SK-N-SH (cell line): ENCODE data around the gene WWOX. TPM values are rescaled to one million over a fixed set of nuclear protein-coding genes. Genes with fewer than 3 reads are reported as not detected.

Experiments used
- CTCF ChIA-PET: fragments of 300-600, 350-600 bp; formaldehyde crosslinking; extraction: SDS; loops from one replicate; lab custom pipeline; 2021; lab: Yijun Ruan, JAX
- POLR2A ChIA-PET: fragments of 350-600 bp; sonication (Branson Sonifier 250); formaldehyde crosslinking; extraction: SDS; loops from one replicate; lab custom pipeline; 2020; ENCODE audit warnings: antibody characterized with exemption, inconsistent platforms; lab: Yijun Ruan, JAX
- DNase-seq: peaks from one replicate; pipeline ENCODE4 v3.0.0; 2012
- H2AFZ ChIP-seq: fragments of 200-600 bp; sonication (generic); 2 replicates; pipeline ENCODE4 v1.8.1; 2016; ENCODE audit warnings: antibody characterized with exemption, mild to moderate bottlenecking, low read depth
- H3F3A ChIP-seq: fragments of 200-600 bp; sonication (generic); replicated peaks from 2 replicates; pipeline ENCODE3; 2016; ENCODE audit warnings: antibody characterized with exemption, mild to moderate bottlenecking; ENCODE audit not compliant: insufficient read depth
- H3K27ac ChIP-seq, 2 experiments: fragments of 200-500 bp in 1 of 2; fragments of 200-600 bp in 1 of 2; sonication (Bioruptor generic) in 1 of 2; sonication (generic), shearing (Covaris generic) in 1 of 2; 2 replicates each; pipeline versions ENCODE4 v1.5.1 to v1.6.1; 2014 to 2016; ENCODE audit warnings: low read depth in 2 of 2, inconsistent platforms in 1 of 2, low read length in 1 of 2, mild to moderate bottlenecking in 1 of 2, mixed read lengths in 1 of 2
- H3K27me3 ChIP-seq: fragments of 200-600 bp; sonication (generic), shearing (Covaris generic); 2 replicates; pipeline ENCODE4 v1.6.1; 2016; ENCODE audit warnings: mixed run types; ENCODE audit not compliant: insufficient read depth
- H3K36me3 ChIP-seq, 2 experiments: fragments of 200-500 bp in 1 of 2; fragments of 200-600 bp in 1 of 2; sonication (Bioruptor generic) in 1 of 2; sonication (generic) in 1 of 2; replicated peaks in 1 of 2; 2 replicates each; pipeline versions ENCODE3 to v1.5.1; 2014 to 2016; ENCODE audit warnings: low read length in 1 of 2, mild to moderate bottlenecking in 1 of 2; ENCODE audit not compliant: insufficient read depth in 2 of 2, control insufficient read depth in 1 of 2
- H3K4me1 ChIP-seq, 2 experiments: fragments of 200-500 bp in 1 of 2; fragments of 200-600 bp in 1 of 2; sonication (Bioruptor generic) in 1 of 2; sonication (generic), shearing (Covaris generic) in 1 of 2; 2 replicates each; pipeline versions ENCODE4 v1.5.1 to v1.6.1; 2014 to 2016; ENCODE audit warnings: low read depth in 1 of 2, low read length in 1 of 2, mixed run types in 1 of 2; ENCODE audit not compliant: insufficient read depth in 2 of 2, control insufficient read depth in 1 of 2
- H3K4me2 ChIP-seq: fragments of 200-600 bp; sonication (generic), shearing (Covaris generic); 2 replicates; pipeline ENCODE4 v1.6.1; 2017; ENCODE audit warnings: mixed run types
- H3K4me3 ChIP-seq, 2 experiments: fragments of 200-500 bp in 1 of 2; fragments of 200-600 bp in 1 of 2; sonication (Bioruptor generic) in 1 of 2; sonication (generic), shearing (Covaris generic) in 1 of 2; 2 replicates each; pipeline versions ENCODE4 v1.5.1 to v1.8.1; 2014 to 2016; ENCODE audit warnings: low read depth in 2 of 2, inconsistent platforms in 1 of 2, low read length in 1 of 2, mild to moderate bottlenecking in 1 of 2, mixed read lengths in 1 of 2, moderate library complexity in 1 of 2
- H3K79me2 ChIP-seq: fragments of 200-600 bp; sonication (generic); 2 replicates; pipeline ENCODE4 v1.8.1; 2017; ENCODE audit warnings: mild to moderate bottlenecking; ENCODE audit not compliant: insufficient read depth
- H3K9ac ChIP-seq: fragments of 200-600 bp; sonication (generic); 2 replicates; pipeline ENCODE4 v1.6.1; 2017; ENCODE audit warnings: mixed run types
- H3K9me2 ChIP-seq: fragments of 200-600 bp; sonication (generic); 2 replicates; pipeline ENCODE4 v1.6.1; 2017; ENCODE audit warnings: mixed run types
- H3K9me3 ChIP-seq: fragments of 200-600 bp; sonication (generic); 2 replicates; pipeline ENCODE4 v1.6.1; 2017; ENCODE audit warnings: mixed run types, mild to moderate bottlenecking, moderate library complexity
- H4K20me1 ChIP-seq: fragments of 200-600 bp; sonication (generic); 2 replicates; pipeline ENCODE4 v1.6.1; 2017; ENCODE audit warnings: mild to moderate bottlenecking, mixed run types; ENCODE audit not compliant: insufficient read depth
- CTCF ChIP-seq: fragments of 200-600 bp; sonication (generic); IDR thresholded peaks from 2 replicates; pipeline ENCODE4 v1.6.1; 2017; ENCODE audit warnings: antibody characterized with exemption, mild to moderate bottlenecking, moderate library complexity
- ELF1 ChIP-seq: IDR thresholded peaks from 2 replicates; pipeline ENCODE4 v1.4.0; 2012
- EP300 ChIP-seq, 2 experiments: IDR thresholded peaks; 2 replicates each; pipeline versions ENCODE4 v1.4.0 to v1.6.1; 2012; ENCODE audit warnings: borderline replicate concordance in 1 of 2, low read depth in 1 of 2, low read length in 1 of 2
- FOSL2 ChIP-seq: IDR thresholded peaks from 2 replicates; pipeline ENCODE4 v1.4.0; 2012; ENCODE audit warnings: low read depth, mild to moderate bottlenecking, moderate library complexity, borderline replicate concordance
- FOXM1 ChIP-seq: IDR thresholded peaks from 2 replicates; pipeline ENCODE4 v1.4.0; 2012; ENCODE audit warnings: low read depth, mild to moderate bottlenecking
- GABPA ChIP-seq: IDR thresholded peaks from 2 replicates; pipeline ENCODE4 v1.4.0; 2012; ENCODE audit warnings: low read depth, mild to moderate bottlenecking
- GATA2 ChIP-seq: sonication (generic); formaldehyde crosslinking; IDR thresholded peaks from 2 replicates; pipeline ENCODE4 v1.5.0; 2020; ENCODE audit warnings: mild to moderate bottlenecking, missing genetic modification reagents
- JUND ChIP-seq: IDR thresholded peaks from 2 replicates; pipeline ENCODE4 v1.4.0; 2012
- MAX ChIP-seq: IDR thresholded peaks from 2 replicates; pipeline ENCODE4 v1.4.0; 2012; ENCODE audit warnings: low read depth
- MEF2A ChIP-seq: IDR thresholded peaks from 2 replicates; pipeline ENCODE4 v1.4.0; 2012; ENCODE audit warnings: low read depth, borderline replicate concordance
- MXI1 ChIP-seq: IDR thresholded peaks from 2 replicates; pipeline ENCODE4 v1.6.1; 2012; ENCODE audit warnings: mild to moderate bottlenecking, low read depth, low read length, improper control_type of control experiment
- NFIC ChIP-seq: IDR thresholded peaks from 2 replicates; pipeline ENCODE4 v1.4.0; 2012; ENCODE audit warnings: borderline replicate concordance
- NRF1 ChIP-seq: IDR thresholded peaks from 2 replicates; pipeline ENCODE4 v1.6.1; 2012; ENCODE audit warnings: low read depth, mild to moderate bottlenecking, low read length
- PBX3 ChIP-seq: IDR thresholded peaks from 2 replicates; pipeline ENCODE4; 2012
- POLR2AphosphoS5 ChIP-seq: IDR thresholded peaks from 2 replicates; pipeline ENCODE4 v1.6.1; 2012; ENCODE audit warnings: low read depth, low read length
- RAD21 ChIP-seq: IDR thresholded peaks from 2 replicates; pipeline ENCODE4 v1.6.1; 2012; ENCODE audit warnings: mild to moderate bottlenecking, low read length
- RCOR1 ChIP-seq: fragments of 150-350 bp; IDR thresholded peaks from 2 replicates; pipeline ENCODE4 v1.6.1; 2017; ENCODE audit warnings: antibody characterized with exemption, low read length
- REST ChIP-seq: IDR thresholded peaks from 2 replicates; pipeline ENCODE4 v1.6.1; 2012; ENCODE audit warnings: mild to moderate bottlenecking, low read depth, low read length, moderate library complexity
- RXRA ChIP-seq: IDR thresholded peaks from 2 replicates; pipeline ENCODE4 v1.4.0; 2012; ENCODE audit warnings: low read depth, mild to moderate bottlenecking, borderline replicate concordance
- SIN3A ChIP-seq: IDR thresholded peaks from 2 replicates; pipeline ENCODE4 v1.6.1; 2012; ENCODE audit warnings: low read depth, mild to moderate bottlenecking, low read length, moderate library complexity, borderline replicate concordance
- SMC3 ChIP-seq: IDR thresholded peaks from 2 replicates; pipeline ENCODE4 v1.6.1; 2012; ENCODE audit warnings: low read depth, low read length, improper control_type of control experiment
- TAF1 ChIP-seq: IDR thresholded peaks from 2 replicates; pipeline ENCODE4 v1.6.1; 2012; ENCODE audit warnings: low read depth, mild to moderate bottlenecking, low read length, moderate library complexity, borderline replicate concordance
- TCF12 ChIP-seq: IDR thresholded peaks from 2 replicates; pipeline ENCODE4 v1.4.0; 2012
- USF2 ChIP-seq: fragments of 150-350 bp; IDR thresholded peaks from 2 replicates; pipeline ENCODE4 v1.6.1; 2017; ENCODE audit warnings: antibody characterized with exemption, low read length, low read depth, borderline replicate concordance
- YY1 ChIP-seq: IDR thresholded peaks from 2 replicates; pipeline ENCODE4 v1.4.0; 2012; ENCODE audit warnings: low read depth, mild to moderate bottlenecking
- WGBS: methylation state at CpG from one replicate; pipeline ENCODE4 v1.1.6; 2017; ENCODE audit warnings: low lambda C conversion rate; 5-methylcytosine and 5-hydroxymethylcytosine counted together
- polyA plus RNA-seq, 3 experiments: library from polyadenylated mRNA; depleted of rRNA; stranded (reverse); fragments of >200 nt; gene quantifications; 2 replicates each; pipeline ENCODE4 v1.2.3, GENCODE V29; 2012

Gene WWOX
- polyA plus RNA-seq, 1 of the 3 experiments (the other 2 are of a cell fraction): 10.8 TPM

- TF ChIP-seq USF2: no peak
- no peak for TF ChIP-seq ELF1
- TF ChIP-seq MEF2A: no peak
- no peak for TF ChIP-seq FOSL2
- TF ChIP-seq GATA2 (CRISPR knock-in tag): no peak
- TF ChIP-seq TAF1: no peak
Observed at GRCh38 chr16:79209308-79209707, 1109.9 kb downstream of the WWOX start (continued).

- H2AFZ ChIP-seq: no peak overlapping the region
- TF ChIP-seq YY1 (no peak), JUND (no peak), EP300 (IDR thresholded peaks at IDR 0.05; ENCODE audit: borderline replicate concordance in 1 of 2, low read depth in 1 of 2, low read length in 1 of 2) (no peak), REST (no peak), RAD21 (no peak), FOXM1 (no peak), PBX3 (no peak), CTCF (no peak), NRF1 (no peak), SIN3A (no peak), NFIC (no peak), GABPA (no peak), RXRA (no peak), POLR2AphosphoS5 (no peak), MXI1 (no peak), MEF2A (no peak), MAX (no peak), SMC3 (no peak), TCF12 (no peak), RCOR1 (no peak)
- TF ChIP-seq, all 33 proteins: peak for 0
- no peaks in the 10 kb centered on the region for H3K27me3 ChIP-seq
- DNase-seq: no peak
- CTCF ChIA-PET: no interaction called here
- H3K4me2 ChIP-seq: no peak overlapping the region
- no peak overlapping the region for H3K27ac ChIP-seq
- H3K9me3 ChIP-seq: no peaks in the 10 kb centered on the region
- WGBS: 37% methylated on average over 4 of the region's 4 CpGs
- no peak overlapping the region for H3K9ac ChIP-seq
- H3K9me2 ChIP-seq: no peaks in the 10 kb centered on the region
- no peaks in the 10 kb centered on the region for H4K20me1 ChIP-seq
- H3K4me3 ChIP-seq: no peak overlapping the region
- no peaks in the 10 kb centered on the region for H3K4me1 ChIP-seq
- H3F3A ChIP-seq: no peaks in the 10 kb centered on the region
- H3K36me3 ChIP-seq: no peaks in the 10 kb centered on the region
- POLR2A ChIA-PET: no interaction called here
- no peaks in the 10 kb centered on the region for H3K79me2 ChIP-seq
Observed at GRCh38 chr16:79210607-79211006, 1111.2 kb downstream of the WWOX start.
